ENCODE data around the gene TTLL7.

DNA sequence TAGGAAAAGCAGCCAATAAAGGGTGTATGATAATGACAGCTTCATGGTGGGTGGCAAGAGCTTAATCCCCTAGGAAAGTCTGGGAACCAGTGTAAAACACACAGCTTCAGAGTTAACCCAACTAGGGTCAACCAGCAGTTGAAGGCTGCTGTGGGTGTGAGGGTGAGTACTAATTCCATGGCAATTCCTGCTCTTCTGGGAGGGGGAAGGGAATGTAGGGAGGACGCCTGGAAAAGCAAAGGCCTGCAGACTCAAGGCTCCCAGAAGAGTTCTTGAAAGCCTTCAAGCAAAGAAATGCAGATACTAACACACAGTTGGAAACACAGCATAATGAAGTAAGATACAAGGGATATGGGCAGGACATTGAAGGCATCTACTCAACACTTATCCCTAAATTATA lies 28.1 kb downstream of the TTLL7 start:
- TF ChIP-seq NR3C1 (CRISPR knock-in tag; conservative IDR thresholded peaks at IDR 0.05; ENCODE audit: low read depth) = no peak
- TF ChIP-seq IRF1 (CRISPR knock-in tag; IDR thresholded peaks at IDR 0.05) = no peak
- no peak for TF ChIP-seq CTCF (IDR thresholded peaks at IDR 0.05)
- TF ChIP-seq, protein P1, sequence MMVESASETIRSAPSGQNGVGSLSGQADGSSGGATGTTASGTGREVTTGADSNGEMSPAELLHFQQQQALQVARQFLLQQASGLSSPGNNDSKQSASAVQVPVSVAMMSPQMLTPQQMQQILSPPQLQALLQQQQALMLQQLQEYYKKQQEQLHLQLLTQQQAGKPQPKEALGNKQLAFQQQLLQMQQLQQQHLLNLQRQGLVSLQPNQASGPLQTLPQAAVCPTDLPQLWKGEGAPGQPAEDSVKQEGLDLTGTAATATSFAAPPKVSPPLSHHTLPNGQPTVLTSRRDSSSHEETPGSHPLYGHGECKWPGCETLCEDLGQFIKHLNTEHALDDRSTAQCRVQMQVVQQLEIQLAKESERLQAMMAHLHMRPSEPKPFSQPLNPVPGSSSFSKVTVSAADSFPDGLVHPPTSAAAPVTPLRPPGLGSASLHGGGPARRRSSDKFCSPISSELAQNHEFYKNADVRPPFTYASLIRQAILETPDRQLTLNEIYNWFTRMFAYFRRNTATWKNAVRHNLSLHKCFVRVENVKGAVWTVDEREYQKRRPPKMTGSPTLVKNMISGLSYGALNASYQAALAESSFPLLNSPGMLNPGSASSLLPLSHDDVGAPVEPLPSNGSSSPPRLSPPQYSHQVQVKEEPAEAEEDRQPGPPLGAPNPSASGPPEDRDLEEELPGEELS (CRISPR knock-in tag; IDR thresholded peaks at IDR 0.05) = no peak

Measured in WTC11 (cell line).